OCI-LY3 (cell line): ENCODE results near the gene REC8.

Experiments
- H2AFZ ChIP-seq: fragments of 200-600, 300-600 bp; shearing (Covaris generic); 2 replicates; pipeline ENCODE4 v1.6.0; 2014; ENCODE audit warnings: antibody characterized with exemption, low read depth, low read length
- H3K27ac ChIP-seq: fragments of 200-600, 300-600 bp; sonication (generic); 2 replicates; pipeline ENCODE4 v1.5.1; 2014; ENCODE audit warnings: mild to moderate bottlenecking, low read length, moderate library complexity, mixed read lengths
- H3K27me3 ChIP-seq: fragments of 200-600, 300-600 bp; sonication (generic); 2 replicates; pipeline ENCODE4 v1.6.1; 2014; ENCODE audit warnings: low read depth, low read length, mixed read lengths
- H3K36me3 ChIP-seq: fragments of 200-600, 300-600 bp; sonication (generic); replicated peaks from 2 replicates; pipeline ENCODE3; 2014; ENCODE audit warnings: low read depth, low read length, mixed read lengths
- H3K4me1 ChIP-seq: fragments of 300-600, 200-600 bp; sonication (generic); 2 replicates; pipeline ENCODE4 v1.6.1; 2014; ENCODE audit warnings: low read length, mixed read lengths
- H3K4me2 ChIP-seq: fragments of 200-600, 300-600 bp; sonication (generic); 2 replicates; pipeline ENCODE4 v1.6.1; 2014; ENCODE audit warnings: low read length, mixed read lengths
- H3K4me3 ChIP-seq: fragments of 300-600, 200-600 bp; sonication (generic); 2 replicates; pipeline ENCODE4 v1.5.1; 2014; ENCODE audit warnings: antibody characterized with exemption, mild to moderate bottlenecking, low read length, moderate library complexity
- H3K79me2 ChIP-seq: fragments of 300-600, 200-600 bp; shearing (Covaris generic); 2 replicates; pipeline ENCODE4 v1.6.1; 2014; ENCODE audit warnings: mild to moderate bottlenecking, low read length, mixed read lengths
- H3K9ac ChIP-seq: fragments of 300-600, 200-600 bp; shearing (Covaris generic); 2 replicates; pipeline ENCODE4 v1.6.0; 2014; ENCODE audit warnings: mild to moderate bottlenecking, low read length, moderate library complexity
- H3K9me3 ChIP-seq: fragments of 200-600, 300-600 bp; shearing (Covaris generic); 2 replicates; pipeline ENCODE4 v1.6.1; 2014; ENCODE audit warnings: low read length, mixed read lengths; ENCODE audit not compliant: insufficient read depth
- H4K20me1 ChIP-seq: fragments of 200-600, 300-600 bp; sonication (generic); 2 replicates; pipeline ENCODE4 v1.6.1; 2016; ENCODE audit warnings: low read length, mixed read lengths; ENCODE audit not compliant: insufficient read depth
- CTCF ChIP-seq: fragments of 200-600, 300-600 bp; sonication (generic); IDR thresholded peaks from 2 replicates; pipeline ENCODE4 v1.5.1; 2014; ENCODE audit warnings: antibody characterized with exemption, low read length, low read depth
- EZH2phosphoT487 ChIP-seq: fragments of 200-600 bp; shearing (Covaris generic); IDR thresholded peaks from 2 replicates; pipeline ENCODE4 v1.6.1; 2018; ENCODE audit warnings: antibody characterized with exemption, mixed run types, low read depth

The REC8 gene

GRCh38 chr14:24132976-24133375, 38.9 kb upstream of the REC8 start:
- no peak for TF ChIP-seq CTCF
- no peak for TF ChIP-seq EZH2phosphoT487
- Histone ChIP-seq H3K4me3 (no peak overlapping the region), H3K79me2 (peaks cover 20% of the 10 kb centered on the region), H3K9me3 (no peaks in the 10 kb centered on the region), H2AFZ (no peak overlapping the region), H3K4me1 (peaks cover 28% of the 10 kb centered on the region), H3K9ac (no peak overlapping the region), H4K20me1 (no peaks in the 10 kb centered on the region), H3K36me3 (peaks cover 10% of the 10 kb centered on the region), H3K4me2 (no peak overlapping the region), H3K27ac (no peak overlapping the region), H3K27me3 (no peaks in the 10 kb centered on the region)

- H3K79me2 ChIP-seq: peaks cover 28% of the 10 kb centered on the region
- no peak overlapping the region for H3K4me2 ChIP-seq
- no peak overlapping the region for H3K4me3 ChIP-seq
- H3K9ac ChIP-seq: no peak overlapping the region
- peaks cover 28% of the 10 kb centered on the region for H3K4me1 ChIP-seq
- H4K20me1 ChIP-seq: no peaks in the 10 kb centered on the region
- peaks cover 18% of the 10 kb centered on the region for H3K36me3 ChIP-seq
- no peaks in the 10 kb centered on the region for H3K9me3 ChIP-seq
- no peak for TF ChIP-seq EZH2phosphoT487
- no peak for TF ChIP-seq CTCF
- H3K27ac ChIP-seq: no peak overlapping the region
- H2AFZ ChIP-seq: no peak overlapping the region
- H3K27me3 ChIP-seq: no peaks in the 10 kb centered on the region
These were observed 38.1 kb upstream of the REC8 start for GRCh38 chr14:24133735-24134134.

- peaks cover 46% of the 10 kb centered on the region for H3K79me2 ChIP-seq
- H3K4me1 ChIP-seq: peaks cover 34% of the 10 kb centered on the region
- peak overlapping the region; percentile 94 for H3K4me3 ChIP-seq
- no peaks in the 10 kb centered on the region for H3K9me3 ChIP-seq
- H3K36me3 ChIP-seq: peaks cover 29% of the 10 kb centered on the region
- no peaks in the 10 kb centered on the region; the same call in 1 of the 2 replicates for H4K20me1 ChIP-seq
- peak overlapping the region; percentile 82 for H2AFZ ChIP-seq
- H3K27me3 ChIP-seq: no peaks in the 10 kb centered on the region
- peak overlapping the region; percentile 89 for H3K4me2 ChIP-seq
- H3K27ac ChIP-seq: peak overlapping the region; percentile 38
- TF ChIP-seq EZH2phosphoT487 (no peak), CTCF (no peak)
- H3K9ac ChIP-seq: peak overlapping the region; percentile 78
These were observed 36.4 kb upstream of the REC8 start for GRCh38 chr14:24135584-24135833.

- peaks cover 51% of the 10 kb centered on the region for H3K79me2 ChIP-seq
- TF ChIP-seq CTCF (no peak), EZH2phosphoT487 (no peak)
- peak within 1 kb of the TSS; percentile 94 for H3K4me3 ChIP-seq
- H3K4me1 ChIP-seq: peaks cover 28% of the 10 kb centered on the region
- H3K4me2 ChIP-seq: peak within 1 kb of the TSS; percentile 94
- H4K20me1 ChIP-seq: no peaks in the 10 kb centered on the region; the same call in 1 of the 2 replicates
- no peaks in the 10 kb centered on the region for H3K9me3 ChIP-seq
- peak within 1 kb of the TSS; percentile 82 for H2AFZ ChIP-seq
- H3K27me3 ChIP-seq: no peaks in the 10 kb centered on the region
- peak within 1 kb of the TSS; percentile 98 for H3K9ac ChIP-seq
- H3K36me3 ChIP-seq: peaks cover 31% of the 10 kb centered on the region
- peak within 1 kb of the TSS; percentile 87 for H3K27ac ChIP-seq
These were observed 35.8 kb upstream of the REC8 start, which contains the start of gene PSME1 for GRCh38 chr14:24135834-24136683. PSME1 (plus strand) TSS chr14:24136194; CDS start chr14:24136263, 69 bp downstream.
